Measurements from ENCODE around the gene LRFN2.
A peak's percentile ranks its signal among the peaks of the same experiment; 100 is the strongest.

LRFN2 gene

GRCh38 chr6:40489798-40490197, 97.4 kb downstream of the LRFN2 start:
- no peak overlapping the region for H3K4me2 ChIP-seq (ENCODE audit: insufficient read depth, low read length, poor library complexity, severe bottlenecking)
- H3K27me3 ChIP-seq (ENCODE audit: control insufficient read depth in 3 of 3, insufficient read depth in 3 of 3, low read depth in 1 of 3, low read length in 3 of 3), result no peaks in the 10 kb centered on the region
- H2BK5ac ChIP-seq (ENCODE audit: low read length), result no peak overlapping the region
- H3K4ac ChIP-seq (ENCODE audit: low read length), result no peak overlapping the region
- H2BK15ac ChIP-seq (ENCODE audit: low read length), result no peak overlapping the region
- no peak overlapping the region for H3K27ac ChIP-seq (replicated peaks; ENCODE audit: low read length)
- H3K23ac ChIP-seq (ENCODE audit: low read depth, low read length, poor library complexity), result no peak overlapping the region
- H3K4me1 ChIP-seq (ENCODE audit: control insufficient read depth in 2 of 2, insufficient read depth in 1 of 2, low read depth in 1 of 2, low read length in 2 of 2), result no peaks in the 10 kb centered on the region
- no peaks in the 10 kb centered on the region for H3K9me3 ChIP-seq (replicated peaks in 1 of 2; ENCODE audit: control insufficient read depth in 2 of 2, insufficient read depth in 1 of 2, low read depth in 1 of 2, low read length in 2 of 2)
- no peaks in the 10 kb centered on the region for H3K36me3 ChIP-seq (replicated peaks in 1 of 2; ENCODE audit: control insufficient read depth in 2 of 2, insufficient read depth in 2 of 2, low read length in 2 of 2)
- no peak overlapping the region for H3K4me3 ChIP-seq (ENCODE audit: low read length in 2 of 2)
- H4K91ac ChIP-seq (ENCODE audit: low read depth, low read length, poor library complexity), result no peak overlapping the region
- H2BK120ac ChIP-seq (ENCODE audit: low read depth, low read length), result no peak overlapping the region
- H3K79me1 ChIP-seq (ENCODE audit: low read depth, low read length), result no peaks in the 10 kb centered on the region
- no peak overlapping the region for H3K9ac ChIP-seq (ENCODE audit: low read depth, low read length, poor library complexity)
- no CpG with 5 or more reads among the region's 9 CpGs for whole genome bisulfite sequencing, 2 donors (ENCODE audit: extremely low coverage in 2 of 2, insufficient read length in 2 of 2, insufficient replicate concordance in 1 of 2)
- no peak overlapping the region for H3K14ac ChIP-seq (ENCODE audit: low read length)
- DNase-seq (ENCODE audit: low spot score), result no peak
- H3K18ac ChIP-seq (ENCODE audit: low read length), result peak overlapping the region; percentile 25
- H4K8ac ChIP-seq (ENCODE audit: low read depth, low read length), result no peak overlapping the region
- H2AK5ac ChIP-seq (ENCODE audit: low read depth, low read length), result no peak overlapping the region
- no peak overlapping the region for H2BK12ac ChIP-seq (ENCODE audit: low read length)
- no peak overlapping the region for H2AFZ ChIP-seq (ENCODE audit: low read length)

GRCh38 chr6:40486576-40486975, 100.6 kb downstream of the LRFN2 start:
- no peaks in the 10 kb centered on the region for H3K36me3 ChIP-seq (replicated peaks in 1 of 2; ENCODE audit: control insufficient read depth in 2 of 2, insufficient read depth in 2 of 2, low read length in 2 of 2)
- no CpG with 5 or more reads among the region's 4 CpGs for WGBS, 2 donors (ENCODE audit: extremely low coverage in 2 of 2, insufficient read length in 2 of 2, insufficient replicate concordance in 1 of 2)
- no peak overlapping the region for H3K9ac ChIP-seq (ENCODE audit: low read depth, low read length, poor library complexity)
- peaks cover 0 to 7% of the 10 kb centered on the region in 2 donors for H3K4me1 ChIP-seq (ENCODE audit: control insufficient read depth in 2 of 2, insufficient read depth in 1 of 2, low read depth in 1 of 2, low read length in 2 of 2)
- no peak overlapping the region for H2AK5ac ChIP-seq (ENCODE audit: low read depth, low read length)
- no peak overlapping the region for H2AFZ ChIP-seq (ENCODE audit: low read length)
- H4K91ac ChIP-seq (ENCODE audit: low read depth, low read length, poor library complexity), result no peak overlapping the region
- no peak overlapping the region for H2BK15ac ChIP-seq (ENCODE audit: low read length)
- H3K23ac ChIP-seq (ENCODE audit: low read depth, low read length, poor library complexity), result no peak overlapping the region
- no peak overlapping the region for H3K4ac ChIP-seq (ENCODE audit: low read length)
- no peak overlapping the region for H2BK120ac ChIP-seq (ENCODE audit: low read depth, low read length)
- H2BK5ac ChIP-seq (ENCODE audit: low read length), result no peak overlapping the region
- no peak overlapping the region for H3K18ac ChIP-seq (ENCODE audit: low read length)
- H3K4me2 ChIP-seq (ENCODE audit: insufficient read depth, low read length, poor library complexity, severe bottlenecking), result no peak overlapping the region
- no peak overlapping the region for H3K14ac ChIP-seq (ENCODE audit: low read length)
- H3K9me3 ChIP-seq (replicated peaks in 1 of 2; ENCODE audit: control insufficient read depth in 2 of 2, insufficient read depth in 1 of 2, low read depth in 1 of 2, low read length in 2 of 2), result no peaks in the 10 kb centered on the region
- no peak overlapping the region for H3K4me3 ChIP-seq (ENCODE audit: low read length in 2 of 2)
- no peaks in the 10 kb centered on the region for H3K79me1 ChIP-seq (ENCODE audit: low read depth, low read length)
- no peaks in the 10 kb centered on the region for H3K27me3 ChIP-seq (ENCODE audit: control insufficient read depth in 3 of 3, insufficient read depth in 3 of 3, low read depth in 1 of 3, low read length in 3 of 3)
- H4K8ac ChIP-seq (ENCODE audit: low read depth, low read length), result no peak overlapping the region
- no peak overlapping the region for H3K27ac ChIP-seq (replicated peaks; ENCODE audit: low read length)
- no peak overlapping the region for H2BK12ac ChIP-seq (ENCODE audit: low read length)
- DNase-seq (ENCODE audit: low spot score), result no peak

- H3K4ac ChIP-seq (ENCODE audit: low read length), result no peak overlapping the region
- H3K4me2 ChIP-seq (ENCODE audit: insufficient read depth, low read length, poor library complexity, severe bottlenecking), result no peak overlapping the region
- peaks cover 0 to 7% of the 10 kb centered on the region in 2 donors for H3K4me1 ChIP-seq (ENCODE audit: control insufficient read depth in 2 of 2, insufficient read depth in 1 of 2, low read depth in 1 of 2, low read length in 2 of 2)
- no peak overlapping the region for H3K9ac ChIP-seq (ENCODE audit: low read depth, low read length, poor library complexity)
- H3K27me3 ChIP-seq (ENCODE audit: control insufficient read depth in 3 of 3, insufficient read depth in 3 of 3, low read depth in 1 of 3, low read length in 3 of 3), result no peaks in the 10 kb centered on the region
- no peak overlapping the region for H2BK120ac ChIP-seq (ENCODE audit: low read depth, low read length)
- no peaks in the 10 kb centered on the region for H3K9me3 ChIP-seq (replicated peaks in 1 of 2; ENCODE audit: control insufficient read depth in 2 of 2, insufficient read depth in 1 of 2, low read depth in 1 of 2, low read length in 2 of 2)
- no peak overlapping the region for H3K4me3 ChIP-seq (ENCODE audit: low read length in 2 of 2)
- no peaks in the 10 kb centered on the region for H3K79me1 ChIP-seq (ENCODE audit: low read depth, low read length)
- H3K27ac ChIP-seq (replicated peaks; ENCODE audit: low read length), result no peak overlapping the region
- no peak overlapping the region for H3K23ac ChIP-seq (ENCODE audit: low read depth, low read length, poor library complexity)
- DNase-seq (ENCODE audit: low spot score), result no peak
- H2BK15ac ChIP-seq (ENCODE audit: low read length), result no peak overlapping the region
- no peak overlapping the region for H4K8ac ChIP-seq (ENCODE audit: low read depth, low read length)
- no peak overlapping the region for H2AFZ ChIP-seq (ENCODE audit: low read length)
- H4K91ac ChIP-seq (ENCODE audit: low read depth, low read length, poor library complexity), result no peak overlapping the region
- no peak overlapping the region for H3K14ac ChIP-seq (ENCODE audit: low read length)
- no CpG with 5 or more reads among the region's 2 CpGs for WGBS, 2 donors (ENCODE audit: extremely low coverage in 2 of 2, insufficient read length in 2 of 2, insufficient replicate concordance in 1 of 2)
- H2AK5ac ChIP-seq (ENCODE audit: low read depth, low read length), result no peak overlapping the region
- no peak overlapping the region for H2BK5ac ChIP-seq (ENCODE audit: low read length)
- H2BK12ac ChIP-seq (ENCODE audit: low read length), result no peak overlapping the region
- no peaks in the 10 kb centered on the region for H3K36me3 ChIP-seq (replicated peaks in 1 of 2; ENCODE audit: control insufficient read depth in 2 of 2, insufficient read depth in 2 of 2, low read length in 2 of 2)
- no peak overlapping the region for H3K18ac ChIP-seq (ENCODE audit: low read length)
These were observed 101.4 kb downstream of the LRFN2 start for GRCh38 chr6:40485795-40486194.

GRCh38 chr6:40485300-40485699, 101.9 kb downstream of the LRFN2 start:
- Histone ChIP-seq H3K4me3 (ENCODE audit: low read length in 2 of 2) (no peak overlapping the region), H3K36me3 (replicated peaks in 1 of 2; ENCODE audit: control insufficient read depth in 2 of 2, insufficient read depth in 2 of 2, low read length in 2 of 2) (no peaks in the 10 kb centered on the region), H3K4me1 (ENCODE audit: control insufficient read depth in 2 of 2, insufficient read depth in 1 of 2, low read depth in 1 of 2, low read length in 2 of 2) (peaks cover 0 to 7% of the 10 kb centered on the region in 2 donors), H2AFZ (ENCODE audit: low read length) (no peak overlapping the region), H2BK5ac (ENCODE audit: low read length) (no peak overlapping the region), H3K18ac (ENCODE audit: low read length) (no peak overlapping the region), H3K9ac (ENCODE audit: low read depth, low read length, poor library complexity) (no peak overlapping the region), H4K8ac (ENCODE audit: low read depth, low read length) (no peak overlapping the region), H3K14ac (ENCODE audit: low read length) (no peak overlapping the region), H2BK120ac (ENCODE audit: low read depth, low read length) (no peak overlapping the region), H4K91ac (ENCODE audit: low read depth, low read length, poor library complexity) (no peak overlapping the region), H2BK12ac (ENCODE audit: low read length) (no peak overlapping the region), H3K4ac (ENCODE audit: low read length) (no peak overlapping the region), H3K9me3 (replicated peaks in 1 of 2; ENCODE audit: control insufficient read depth in 2 of 2, insufficient read depth in 1 of 2, low read depth in 1 of 2, low read length in 2 of 2) (no peaks in the 10 kb centered on the region), H3K27ac (replicated peaks; ENCODE audit: low read length) (no peak overlapping the region), H2BK15ac (ENCODE audit: low read length) (no peak overlapping the region), H3K27me3 (ENCODE audit: control insufficient read depth in 3 of 3, insufficient read depth in 3 of 3, low read depth in 1 of 3, low read length in 3 of 3) (no peaks in the 10 kb centered on the region), H3K23ac (ENCODE audit: low read depth, low read length, poor library complexity) (no peak overlapping the region), H2AK5ac (ENCODE audit: low read depth, low read length) (no peak overlapping the region), H3K4me2 (ENCODE audit: insufficient read depth, low read length, poor library complexity, severe bottlenecking) (no peak overlapping the region), H3K79me1 (ENCODE audit: low read depth, low read length) (no peaks in the 10 kb centered on the region)
- no peak for DNase-seq (ENCODE audit: low spot score)
- no CpG with 5 or more reads among the region's 2 CpGs for WGBS, 2 donors (ENCODE audit: extremely low coverage in 2 of 2, insufficient read length in 2 of 2, insufficient replicate concordance in 1 of 2)
